ENCODE measurements around the gene GZMM. TPM values are rescaled to one million over a fixed set of nuclear protein-coding genes. Genes with fewer than 3 reads are reported as not detected.

The GZMM gene
- polyA plus RNA-seq, 1 of the 3 experiments (the other 2 are of a cell fraction) = not detected

- Histone ChIP-seq H3K4me2 (no peak overlapping the region), H2AFZ (ENCODE audit: low read depth) (no peak overlapping the region), H3F3A (replicated peaks; ENCODE audit: insufficient read depth) (no peaks in the 10 kb centered on the region), H3K36me3 (replicated peaks in 1 of 2; ENCODE audit: control insufficient read depth in 1 of 2, insufficient read depth in 2 of 2, low read length in 1 of 2) (no peaks in the 10 kb centered on the region), H3K79me2 (ENCODE audit: insufficient read depth) (peaks cover 5% of the 10 kb centered on the region; the same call in 1 of the 2 replicates), H4K20me1 (ENCODE audit: insufficient read depth) (peaks cover 58% of the 10 kb centered on the region), H3K9me2 (no peaks in the 10 kb centered on the region), H3K27me3 (ENCODE audit: insufficient read depth) (no peaks in the 10 kb centered on the region), H3K9ac (no peak overlapping the region), H3K9me3 (no peaks in the 10 kb centered on the region), H3K4me3 (ENCODE audit: low read depth in 2 of 2, low read length in 1 of 2) (no peak overlapping the region), H3K4me1 (ENCODE audit: control insufficient read depth in 1 of 2, insufficient read depth in 2 of 2, low read depth in 1 of 2, low read length in 1 of 2) (peaks cover 0 to 2% of the 10 kb centered on the region in 2 experiments; a peak in 1 of 4 replicates), H3K27ac (ENCODE audit: low read depth in 2 of 2, low read length in 1 of 2) (no peak overlapping the region)
- WGBS (ENCODE audit: low lambda C conversion rate) = 93% methylated on average over 15 of the region's 16 CpGs
- POLR2A ChIA-PET = no interaction called here
- TF ChIP-seq ELF1 (IDR thresholded peaks at IDR 0.05) (no peak), TEAD4 (IDR thresholded peaks at IDR 0.05; ENCODE audit: borderline replicate concordance, insufficient read depth) (no peak), EP300 (IDR thresholded peaks at IDR 0.05; ENCODE audit: borderline replicate concordance in 1 of 2, low read depth in 1 of 2, low read length in 1 of 2) (no peak), SIN3A (IDR thresholded peaks at IDR 0.05; ENCODE audit: borderline replicate concordance, low read depth, low read length) (no peak), CHD2 (IDR thresholded peaks at IDR 0.05; ENCODE audit: low read length, partially characterized antibody) (no peak), PBX3 (IDR thresholded peaks at IDR 0.05) (no peak), MAX (IDR thresholded peaks at IDR 0.05; ENCODE audit: low read depth) (no peak), ZBTB33 (IDR thresholded peaks at IDR 0.05; ENCODE audit: borderline replicate concordance, low read depth) (no peak), GABPA (IDR thresholded peaks at IDR 0.05; ENCODE audit: low read depth) (no peak), EZH2phosphoT487 (IDR thresholded peaks at IDR 0.05; ENCODE audit: borderline replicate concordance, low read depth) (no peak), JUND (IDR thresholded peaks at IDR 0.05) (no peak), REST (IDR thresholded peaks at IDR 0.05; ENCODE audit: low read depth, low read length) (no peak), FOXJ3 (CRISPR knock-in tag; IDR thresholded peaks at IDR 0.05) (no peak), SMC3 (IDR thresholded peaks at IDR 0.05; ENCODE audit: low read depth, low read length) (no peak), NFIC (IDR thresholded peaks at IDR 0.05; ENCODE audit: borderline replicate concordance) (no peak), RFX5 (IDR thresholded peaks at IDR 0.05; ENCODE audit: low read length) (no peak), RAD21 (IDR thresholded peaks at IDR 0.05; ENCODE audit: low read length) (no peak)
- CTCF ChIA-PET = interaction anchor here (0.9 to 3.5 kb wide), 4 partner anchors 8 to 32 kb away, joined by 3 to 15 read pairs (median 4); no protein-coding TSS in a partner anchor
- peak; percentile 31 for DNase-seq
These were observed 52.4 kb downstream of the GZMM start for GRCh38 chr19:596263-596655.
